ENCODE data around the gene ZDHHC20. TPM values are rescaled to one million over a fixed set of nuclear protein-coding genes. Genes with fewer than 3 reads are reported as not detected.

ZDHHC20 gene
- total and polyA plus RNA-seq, 10 of the 15 experiments (the other 5 are each of a cell fraction or from before 2014, with no cell fraction given) = 8.6 to 57.8 (median 41.7) TPM

- Histone ChIP-seq H3K9ac (ENCODE audit: control insufficient read depth, insufficient read depth, low read length) (no peak overlapping the region), H3K79me2 (ENCODE audit: control insufficient read depth, insufficient read depth, low read length) (peaks cover 36% of the 10 kb centered on the region), H3K9me3 (replicated peaks; ENCODE audit: control insufficient read depth, insufficient read depth, low read length) (peaks cover 31% of the 10 kb centered on the region), H3K27ac (ENCODE audit: control insufficient read depth, insufficient read depth) (no peak overlapping the region), H3K27me3 (replicated peaks in 1 of 2; ENCODE audit: control insufficient read depth in 2 of 2, insufficient read depth in 2 of 2, low read length in 1 of 2) (no peaks in the 10 kb centered on the region), H2AFZ (ENCODE audit: control insufficient read depth, low read depth, low read length) (no peak overlapping the region), H4K20me1 (ENCODE audit: control insufficient read depth, insufficient read depth) (no peaks in the 10 kb centered on the region), H3K4me3 (no peak overlapping the region), H3K36me3 (ENCODE audit: control insufficient read depth in 2 of 2, insufficient read depth in 2 of 2, low read length in 1 of 2) (no peaks in the 10 kb centered on the region; a peak in 1 of 4 replicates), H3K4me2 (ENCODE audit: control insufficient read depth, insufficient read depth) (no peak overlapping the region), H3K4me1 (ENCODE audit: control insufficient read depth, insufficient read depth, low read length) (peaks cover 18% of the 10 kb centered on the region)
- RAD21 ChIA-PET (ENCODE audit: unreplicated experiment) = no interaction called here
- BruUV-seq (replicated peaks) = no TSS peak
- WGBS (ENCODE audit: insufficient coverage, insufficient replicate concordance, low lambda C conversion rate, missing lambda C conversion rate) = 97% methylated on average over 3 of the region's 3 CpGs
- CTCF ChIA-PET = interaction anchor here (0.6 kb wide), 1 partner anchor 255 kb away, joined by 3 read pairs; no protein-coding TSS in a partner anchor
- DNase-seq (ENCODE audit: low read depth, low spot score) (no peak), ATAC-seq (no peak), FAIRE-seq (no peak)
- SMC1A ChIA-PET (ENCODE audit: uncharacterized antibody, unreplicated experiment) = interaction anchor here (1.6 kb wide), 1 partner anchor 23 kb away, joined by 3 read pairs; no protein-coding TSS in a partner anchor
- POLR2A ChIA-PET = no interaction called here
- in situ Hi-C loops (cut with MboI) (no loop called here), intact Hi-C loops (cut with micrococcal nuclease; ENCODE audit: unreplicated experiment) (no loop called here)
- no peak for TF ChIP-seq ELK1 (IDR thresholded peaks at IDR 0.05; ENCODE audit: low read depth, low read length)
- TF ChIP-seq, protein P1, sequence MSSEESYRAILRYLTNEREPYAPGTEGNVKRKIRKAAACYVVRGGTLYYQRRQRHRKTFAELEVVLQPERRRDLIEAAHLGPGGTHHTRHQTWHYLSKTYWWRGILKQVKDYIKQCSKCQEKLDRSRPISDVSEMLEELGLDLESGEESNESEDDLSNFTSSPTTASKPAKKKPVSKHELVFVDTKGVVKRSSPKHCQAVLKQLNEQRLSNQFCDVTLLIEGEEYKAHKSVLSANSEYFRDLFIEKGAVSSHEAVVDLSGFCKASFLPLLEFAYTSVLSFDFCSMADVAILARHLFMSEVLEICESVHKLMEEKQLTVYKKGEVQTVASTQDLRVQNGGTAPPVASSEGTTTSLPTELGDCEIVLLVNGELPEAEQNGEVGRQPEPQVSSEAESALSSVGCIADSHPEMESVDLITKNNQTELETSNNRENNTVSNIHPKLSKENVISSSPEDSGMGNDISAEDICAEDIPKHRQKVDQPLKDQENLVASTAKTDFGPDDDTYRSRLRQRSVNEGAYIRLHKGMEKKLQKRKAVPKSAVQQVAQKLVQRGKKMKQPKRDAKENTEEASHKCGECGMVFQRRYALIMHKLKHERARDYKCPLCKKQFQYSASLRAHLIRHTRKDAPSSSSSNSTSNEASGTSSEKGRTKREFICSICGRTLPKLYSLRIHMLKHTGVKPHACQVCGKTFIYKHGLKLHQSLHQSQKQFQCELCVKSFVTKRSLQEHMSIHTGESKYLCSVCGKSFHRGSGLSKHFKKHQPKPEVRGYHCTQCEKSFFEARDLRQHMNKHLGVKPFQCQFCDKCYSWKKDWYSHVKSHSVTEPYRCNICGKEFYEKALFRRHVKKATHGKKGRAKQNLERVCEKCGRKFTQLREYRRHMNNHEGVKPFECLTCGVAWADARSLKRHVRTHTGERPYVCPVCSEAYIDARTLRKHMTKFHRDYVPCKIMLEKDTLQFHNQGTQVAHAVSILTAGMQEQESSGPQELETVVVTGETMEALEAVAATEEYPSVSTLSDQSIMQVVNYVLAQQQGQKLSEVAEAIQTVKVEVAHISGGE (CRISPR knock-in tag; IDR thresholded peaks at IDR 0.05) = no peak
- no peak for TF ChIP-seq PKNOX1 (IDR thresholded peaks at IDR 0.05)
- TF ChIP-seq CHD4 (IDR thresholded peaks at IDR 0.05) = no peak
- no peak for TF ChIP-seq IKZF1 (conservative IDR thresholded peaks at IDR 0.05)
- TF ChIP-seq GABPA (IDR thresholded peaks at IDR 0.05; ENCODE audit: low read depth) = no peak
- TF ChIP-seq HCFC1 (IDR thresholded peaks at IDR 0.05; ENCODE audit: low read length) = no peak
- no peak for TF ChIP-seq RELA (IDR thresholded peaks at IDR 0.05; ENCODE audit: borderline replicate concordance, partially characterized antibody)
- TF ChIP-seq WRNIP1 (IDR thresholded peaks at IDR 0.05; ENCODE audit: borderline replicate concordance, low read depth, low read length) = no peak
- TF ChIP-seq ZBED1 (IDR thresholded peaks at IDR 0.05; ENCODE audit: borderline replicate concordance) = no peak
- TF ChIP-seq POLR2AphosphoS5 (IDR thresholded peaks at IDR 0.05; ENCODE audit: low read length) = no peak
- no peak for TF ChIP-seq USF2 (IDR thresholded peaks at IDR 0.05; ENCODE audit: borderline replicate concordance, low read depth, low read length)
- TF ChIP-seq, protein P2, sequence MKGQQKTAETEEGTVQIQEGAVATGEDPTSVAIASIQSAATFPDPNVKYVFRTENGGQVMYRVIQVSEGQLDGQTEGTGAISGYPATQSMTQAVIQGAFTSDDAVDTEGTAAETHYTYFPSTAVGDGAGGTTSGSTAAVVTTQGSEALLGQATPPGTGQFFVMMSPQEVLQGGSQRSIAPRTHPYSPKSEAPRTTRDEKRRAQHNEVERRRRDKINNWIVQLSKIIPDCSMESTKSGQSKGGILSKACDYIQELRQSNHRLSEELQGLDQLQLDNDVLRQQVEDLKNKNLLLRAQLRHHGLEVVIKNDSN (IDR thresholded peaks at IDR 0.05; ENCODE audit: borderline replicate concordance, extremely low read length, insufficient read depth, low read depth, low read length) = no peak
- TF ChIP-seq, protein P3, sequence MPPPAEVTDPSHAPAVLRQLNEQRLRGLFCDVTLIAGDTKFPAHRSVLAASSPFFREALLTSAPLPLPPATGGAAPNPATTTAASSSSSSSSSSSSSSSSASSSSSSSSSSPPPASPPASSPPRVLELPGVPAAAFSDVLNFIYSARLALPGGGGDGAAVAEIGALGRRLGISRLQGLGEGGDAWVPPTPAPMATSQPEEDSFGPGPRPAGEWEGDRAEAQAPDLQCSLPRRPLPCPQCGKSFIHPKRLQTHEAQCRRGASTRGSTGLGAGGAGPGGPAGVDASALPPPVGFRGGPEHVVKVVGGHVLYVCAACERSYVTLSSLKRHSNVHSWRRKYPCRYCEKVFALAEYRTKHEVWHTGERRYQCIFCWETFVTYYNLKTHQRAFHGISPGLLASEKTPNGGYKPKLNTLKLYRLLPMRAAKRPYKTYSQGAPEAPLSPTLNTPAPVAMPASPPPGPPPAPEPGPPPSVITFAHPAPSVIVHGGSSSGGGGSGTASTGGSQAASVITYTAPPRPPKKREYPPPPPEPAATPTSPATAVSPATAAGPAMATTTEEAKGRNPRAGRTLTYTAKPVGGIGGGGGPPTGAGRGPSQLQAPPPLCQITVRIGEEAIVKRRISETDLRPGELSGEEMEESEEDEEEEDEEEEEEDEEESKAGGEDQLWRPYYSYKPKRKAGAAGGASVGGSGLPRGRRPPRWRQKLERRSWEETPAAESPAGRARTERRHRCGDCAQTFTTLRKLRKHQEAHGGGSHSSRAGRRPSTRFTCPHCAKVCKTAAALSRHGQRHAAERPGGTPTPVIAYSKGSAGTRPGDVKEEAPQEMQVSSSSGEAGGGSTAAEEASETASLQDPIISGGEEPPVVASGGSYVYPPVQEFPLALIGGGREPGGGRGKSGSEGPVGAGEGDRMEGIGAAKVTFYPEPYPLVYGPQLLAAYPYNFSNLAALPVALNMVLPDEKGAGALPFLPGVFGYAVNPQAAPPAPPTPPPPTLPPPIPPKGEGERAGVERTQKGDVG (CRISPR knock-in tag; IDR thresholded peaks at IDR 0.05) = no peak
Measured at GRCh38 chr13:21434588-21434987, 24.5 kb downstream of the ZDHHC20 start.
